DMS114 treated with DMSO at 0.1 percent for 48 hours (cell line): Measurements from ENCODE around the gene MSX2.

Experiments
- DNase-seq: peaks from one replicate; lab custom pipeline; 2025; ENCODE audit not compliant: unreplicated experiment; lab: John Stamatoyannopoulos, UW

Gene MSX2

DNA sequence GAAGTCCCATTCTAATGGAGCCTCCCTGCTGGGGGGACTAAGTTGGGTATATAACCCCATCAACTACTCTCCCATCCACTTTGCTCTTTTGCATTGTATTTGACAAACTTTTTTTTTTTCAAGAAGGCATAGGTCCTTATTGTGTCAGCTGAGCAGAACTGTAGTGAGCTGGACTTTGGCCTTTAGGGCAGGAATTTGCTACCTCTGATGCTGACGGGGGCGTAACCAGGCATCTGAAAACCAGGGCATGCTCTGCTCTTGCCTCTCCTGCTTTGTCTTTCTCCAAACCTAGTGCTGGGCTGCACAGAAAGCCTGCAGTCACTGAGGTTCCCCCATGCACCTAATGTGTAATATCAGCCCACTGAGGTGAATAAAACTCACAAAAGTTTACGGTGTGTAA is 49.0 kb downstream of the MSX2 start:
- no peak for DNase-seq

DNA sequence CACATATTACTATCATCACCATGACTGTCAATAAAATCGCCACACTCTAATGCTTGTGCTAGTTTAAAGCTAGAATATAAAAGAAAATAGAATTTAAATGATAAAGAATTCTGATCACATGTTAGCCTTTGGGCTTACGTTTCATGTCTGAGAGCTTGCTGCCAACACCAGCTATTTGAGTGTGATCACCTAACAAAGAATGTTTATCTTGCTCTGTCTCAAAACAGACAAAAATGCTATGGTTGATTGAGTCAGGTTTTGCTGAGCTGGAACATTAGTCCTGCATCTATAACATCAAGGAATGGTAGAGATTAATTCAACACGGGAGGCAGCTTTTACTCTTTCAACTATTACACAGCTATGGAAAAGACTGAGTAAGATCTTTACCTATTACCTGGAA is 50.7 kb downstream of the MSX2 start:
- no peak for DNase-seq

DNA sequence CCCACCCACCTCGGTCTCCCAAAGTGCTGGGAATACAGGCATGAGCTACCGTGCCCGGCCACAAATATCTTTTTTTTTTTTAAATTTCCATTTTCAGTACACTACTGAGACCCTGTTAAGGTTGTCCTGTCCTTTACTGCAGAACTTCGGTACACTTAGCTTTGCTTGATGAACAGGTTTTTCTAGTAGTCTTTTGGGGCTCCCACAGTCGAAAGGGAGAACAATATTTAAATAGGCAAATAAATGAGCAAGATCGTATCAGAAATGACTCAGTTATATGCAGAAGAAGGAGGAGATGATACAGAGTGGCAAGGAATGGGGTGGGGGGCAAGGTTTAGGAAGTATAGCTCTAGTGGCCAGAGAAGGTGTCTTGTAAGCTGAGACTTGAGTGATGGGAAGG is 52.7 kb downstream of the MSX2 start:
- DNase-seq: no peak

DNA sequence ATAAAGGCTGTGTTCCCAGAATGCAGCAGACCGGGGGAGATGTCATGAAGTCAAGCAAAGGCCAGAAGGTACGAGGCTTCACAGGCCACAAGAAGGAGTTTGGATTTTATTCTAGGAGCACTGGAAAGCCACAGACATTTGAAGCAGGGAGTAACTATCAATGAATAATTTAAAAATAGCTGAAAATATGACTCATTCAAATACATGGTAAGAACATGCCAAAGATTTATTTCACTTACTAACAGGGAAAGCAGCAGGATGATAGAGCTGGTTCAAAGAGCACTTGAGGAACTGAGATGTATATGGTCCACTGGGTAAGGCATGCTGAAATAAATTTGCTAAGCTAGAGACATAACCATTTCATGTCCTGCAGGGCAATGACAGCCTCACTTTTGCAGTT is 53.2 kb downstream of the MSX2 start:
- no peak for DNase-seq
